IMR-90 (cell line): ENCODE results near the gene SYNE1. TPM values are rescaled to one million over a fixed set of nuclear protein-coding genes. Genes with fewer than 3 reads are reported as not detected.

ENCODE experiments used
- ATAC-seq: fragments of 200-7000 bp; cut with Tn5 transposase; 2 replicates; pipeline ENCODE4 v1.9.1; 2020; ENCODE audit warnings: low read depth, mild to moderate bottlenecking, moderate library complexity
- BruUV-seq: library from RNA; stranded (reverse); fragments of 400-500 nt; replicated peaks from 2 replicates; lab custom pipeline; 2021; lab: Mats Ljungman, UMichigan
- CTCF ChIA-PET: fragments of 300-600 bp; formaldehyde crosslinking; extraction: SDS; loops from one replicate; lab custom pipeline; 2021; ENCODE audit warnings: antibody characterized with exemption; lab: Yijun Ruan, JAX
- POLR2A ChIA-PET: fragments of 300-600 bp; sonication (Branson Sonifier 250); formaldehyde crosslinking; loops from one replicate; lab custom pipeline; 2022; ENCODE audit warnings: antibody characterized with exemption; ENCODE audit not compliant: unreplicated experiment; lab: Charles Lee
- DNase-seq: peaks from one replicate; pipeline ENCODE4 v3.0.0; 2013
- H2AFZ ChIP-seq: replicated peaks from 2 replicates; pipeline ENCODE3; 2013; ENCODE audit warnings: low read length, mild to moderate bottlenecking; ENCODE audit not compliant: poor library complexity
- H2AK5ac ChIP-seq: 2 replicates; pipeline ENCODE4 v1.6.1; 2013; ENCODE audit warnings: low read depth, low read length, inconsistent platforms
- H2AK9ac ChIP-seq: replicated peaks from 2 replicates; pipeline ENCODE3; 2013; ENCODE audit warnings: mild to moderate bottlenecking, low read depth, low read length, moderate library complexity; ENCODE audit not compliant: poor library complexity
- H2BK120ac ChIP-seq: 2 replicates; pipeline ENCODE4 v1.6.1; 2013; ENCODE audit warnings: low read depth, low read length, inconsistent platforms
- H2BK15ac ChIP-seq: 3 replicates; pipeline ENCODE4 v1.6.1; 2013; ENCODE audit warnings: low read depth, low read length, inconsistent platforms
- H2BK20ac ChIP-seq: 2 replicates; pipeline ENCODE4 v1.6.1; 2013; ENCODE audit warnings: low read depth, mild to moderate bottlenecking, inconsistent platforms, low read length, moderate library complexity
- H2BK5ac ChIP-seq: 2 replicates; pipeline ENCODE4 v1.6.1; 2013; ENCODE audit warnings: mild to moderate bottlenecking, low read depth, low read length, inconsistent platforms; ENCODE audit not compliant: poor library complexity, severe bottlenecking
- H3K14ac ChIP-seq: replicated peaks from 2 replicates; pipeline ENCODE4 v1.6.1; 2013; ENCODE audit warnings: low read depth, low read length, inconsistent platforms
- H3K18ac ChIP-seq: 2 replicates; pipeline ENCODE4 v1.6.1; 2013; ENCODE audit warnings: low read depth, low read length, control low read depth
- H3K23ac ChIP-seq: 2 replicates; pipeline ENCODE4 v1.6.1; 2013; ENCODE audit warnings: low read depth, low read length, inconsistent platforms
- H3K27ac ChIP-seq: 2 replicates; pipeline ENCODE4 v1.5.1; 2013; ENCODE audit warnings: mild to moderate bottlenecking, control low read depth, low read length; ENCODE audit not compliant: insufficient read depth
- H3K27me3 ChIP-seq: 2 replicates; pipeline ENCODE4 v1.6.1; 2013; ENCODE audit warnings: low read length; ENCODE audit not compliant: control insufficient read depth, insufficient read depth
- H3K36me3 ChIP-seq: 2 replicates; pipeline ENCODE4 v1.6.1; 2013; ENCODE audit warnings: low read length, mixed read lengths; ENCODE audit not compliant: control insufficient read depth, insufficient read depth
- H3K4ac ChIP-seq: 2 replicates; pipeline ENCODE4 v1.6.1; 2013; ENCODE audit warnings: low read depth, low read length, inconsistent platforms
- H3K4me1 ChIP-seq: 2 replicates; pipeline ENCODE4 v1.6.1; 2013; ENCODE audit warnings: low read length, mixed read lengths; ENCODE audit not compliant: control insufficient read depth, insufficient read depth
- H3K4me2 ChIP-seq: 2 replicates; pipeline ENCODE4 v1.6.1; 2013; ENCODE audit warnings: low read depth, mild to moderate bottlenecking, control low read depth, low read length, moderate library complexity
- H3K4me3 ChIP-seq: 2 replicates; pipeline ENCODE4 v1.5.1; 2013; ENCODE audit warnings: low read depth, mild to moderate bottlenecking, control low read depth, low read length, moderate library complexity; ENCODE audit not compliant: insufficient read depth
- H3K56ac ChIP-seq: 2 replicates; pipeline ENCODE4 v1.6.1; 2013; ENCODE audit warnings: low read length, inconsistent platforms; ENCODE audit not compliant: insufficient read depth; ENCODE audit errors: extremely low read depth
- H3K79me1 ChIP-seq, 2 experiments: 2 replicates each; pipeline ENCODE4 v1.6.1; 2013; ENCODE audit warnings: low read length in 2 of 2, inconsistent platforms in 1 of 2, low read depth in 1 of 2
- H3K9ac ChIP-seq: 2 replicates; pipeline ENCODE4 v1.6.1; 2013; ENCODE audit warnings: low read depth, low read length, control low read depth
- H3K9me1 ChIP-seq: 2 replicates; pipeline ENCODE4 v1.6.1; 2013; ENCODE audit warnings: low read length, inconsistent platforms; ENCODE audit not compliant: insufficient read depth
- H3K9me3 ChIP-seq: 2 replicates; pipeline ENCODE4 v1.6.1; 2013; ENCODE audit warnings: low read length; ENCODE audit not compliant: control insufficient read depth, insufficient read depth
- H4K20me1 ChIP-seq: 2 replicates; pipeline ENCODE4 v1.6.1; 2013; ENCODE audit warnings: low read length, inconsistent platforms; ENCODE audit not compliant: insufficient read depth
- H4K5ac ChIP-seq: 2 replicates; pipeline ENCODE4 v1.6.1; 2013; ENCODE audit warnings: mild to moderate bottlenecking, low read depth, low read length, control low read depth
- H4K8ac ChIP-seq, 2 experiments: 2 replicates each; pipeline ENCODE4 v1.6.1; 2013; ENCODE audit warnings: low read depth in 2 of 2, low read length in 2 of 2, control low read depth in 1 of 2, inconsistent platforms in 1 of 2
- H4K91ac ChIP-seq: 2 replicates; pipeline ENCODE4 v1.6.1; 2013; ENCODE audit warnings: low read depth, low read length, inconsistent platforms; ENCODE audit not compliant: insufficient read depth
- FOS ChIP-seq: fragments of 150-350 bp; IDR thresholded peaks from 2 replicates; pipeline ENCODE4 v1.6.1; 2016; ENCODE audit warnings: low read depth, low read length
- RCOR1 ChIP-seq: IDR thresholded peaks from 2 replicates; pipeline ENCODE4 v1.6.1; 2012; ENCODE audit warnings: mild to moderate bottlenecking, low read length, improper control_type of control experiment; ENCODE audit not compliant: insufficient replicate concordance
- WGBS, 2 experiments: methylation state at CpG; one replicate each; pipeline versions ENCODE4 v1.1.5 to v1.1.7; 2013; ENCODE audit warnings: missing lambda C conversion rate in 2 of 2; ENCODE audit not compliant: insufficient read length in 1 of 2; ENCODE audit errors: extremely low coverage in 2 of 2; 5-methylcytosine and 5-hydroxymethylcytosine counted together
- dilution Hi-C: fragments of 300-500 bp; cut with HindIII; formaldehyde crosslinking; loops from one replicate; pipeline ENCODE4 v1.14.3; 2018; ENCODE audit warnings: low sequenced_read_pairs; ENCODE audit not compliant: unreplicated experiment
- in situ Hi-C: fragments of 300-500 bp; cut with MboI; formaldehyde crosslinking; loops from 3 replicates; pipeline ENCODE4 v1.14.3; 2019; ENCODE audit warnings: low sequenced_read_pairs, inconsistent platforms, mixed read lengths
- intact Hi-C: fragments of 100-400 bp; cut with micrococcal nuclease; formaldehyde crosslinking; loops from 2 replicates; pipeline ENCODE4 v1.10.0; 2022
- polyA plus RNA-seq, 3 experiments: library from polyadenylated mRNA; depleted of rRNA; stranded (reverse); fragments of >200 nt; gene quantifications; 2 replicates each; pipeline ENCODE4 v1.2.3, GENCODE V29; 2012; ENCODE audit warnings: low replicate concordance in 1 of 3
- total RNA-seq: library from RNA; depleted of rRNA; stranded (reverse); fragments of >200 nt; gene quantifications from 2 replicates; pipeline ENCODE4 v1.2.3, GENCODE V29; 2012

Gene SYNE1
- total and polyA plus RNA-seq, 2 of the 4 experiments (the other 2 are of a cell fraction): 34.1 to 159 TPM

DNA sequence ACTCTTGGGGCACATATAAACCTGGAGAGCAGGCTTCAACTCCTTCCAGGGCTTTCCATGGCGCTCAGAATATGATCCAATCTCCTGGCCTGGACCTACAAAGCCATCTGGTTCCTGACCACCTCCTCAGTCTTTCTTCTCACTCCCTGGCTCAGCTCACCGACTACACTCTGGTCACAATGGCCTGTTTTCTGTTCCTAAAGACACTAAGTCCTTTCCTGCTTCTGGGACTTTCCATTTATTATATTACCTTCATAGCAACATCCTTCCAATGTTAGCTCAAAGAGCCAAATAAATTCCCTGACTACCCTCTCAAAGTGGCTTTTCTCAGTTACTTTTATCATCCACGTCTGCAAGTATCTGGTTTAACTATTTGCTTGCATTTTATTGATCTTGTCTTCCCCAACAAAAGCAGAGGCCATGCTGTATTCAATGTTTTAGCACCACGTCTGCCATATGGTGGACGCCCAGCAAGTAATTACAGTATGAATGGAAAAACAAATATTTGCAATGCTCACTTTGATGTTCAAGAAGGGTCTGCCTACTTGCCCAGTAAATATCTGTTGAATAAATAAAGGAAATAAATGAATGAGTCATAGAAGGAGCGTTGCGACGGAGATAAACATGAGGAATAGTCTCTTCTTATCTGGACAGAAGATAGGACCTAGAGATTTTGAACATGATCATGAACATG is 501.3 kb downstream of the SYNE1 start:
- DNase-seq: no peak
- Histone ChIP-seq H4K5ac (no peak overlapping the region), H3K14ac (no peak overlapping the region), H2AFZ (no peak overlapping the region), H2AK5ac (no peak overlapping the region), H3K9me3 (no peaks in the 10 kb centered on the region), H4K20me1 (no peaks in the 10 kb centered on the region), H3K4me2 (no peak overlapping the region), H3K23ac (no peak overlapping the region; the same call in 1 of the 2 replicates), H2AK9ac (no peak overlapping the region), H3K9ac (no peak overlapping the region), H3K18ac (no peak overlapping the region), H3K56ac (no peak overlapping the region), H2BK120ac (no peak overlapping the region), H3K4me1 (no peaks in the 10 kb centered on the region), H3K27me3 (no peaks in the 10 kb centered on the region), H4K8ac (no peak overlapping the region), H3K27ac (no peak overlapping the region), H2BK20ac (no peak overlapping the region), H3K79me1 (peaks cover 0 to 7% of the 10 kb centered on the region in 2 experiments; a peak in 1 of 4 replicates), H3K9me1 (no peaks in the 10 kb centered on the region), H3K4ac (no peak overlapping the region), H3K36me3 (peaks cover 31% of the 10 kb centered on the region), H4K91ac (no peak overlapping the region), H2BK5ac (no peak overlapping the region), H2BK15ac (no peak overlapping the region), H3K4me3 (no peak overlapping the region)
- ChIA-PET POLR2A (no interaction called here), CTCF (interaction anchor here (1.0 kb wide), 1 partner anchor 10 kb away, joined by 3 read pairs; no protein-coding TSS in a partner anchor)
- TF ChIP-seq RCOR1: no peak
- TF ChIP-seq FOS: 0 out of 2 replicates have a peak, but pooled peaks have one; percentile 9
- BruUV-seq: no TSS peak
- peak; percentile 35; the same call in 1 of the 2 replicates for ATAC-seq
- intact Hi-C loops (no loop called here), in situ Hi-C loops (loop anchor here (25.0 kb wide), 1 partner anchor 699 kb away; no protein-coding TSS in a partner anchor), dilution Hi-C loops (no loop called here)
- 95% methylated on average over 2 of the region's 8 CpGs; no CpG with 5 or more reads in 1 of the 2 experiments for WGBS, 2 experiments
